Spinal cord (tissue), 10 donors: ENCODE measurements around the gene SAAL1. TPM values are rescaled to one million over a fixed set of nuclear protein-coding genes. Genes with fewer than 3 reads are reported as not detected.
"Not testable (repeated sequence)": the region's sequence is repeated elsewhere in the genome, so short reads cannot be mapped to it uniquely, and the experiment has no call there.

Experiments used
- DNase-seq, 6 donors: peaks; one replicate each; pipeline versions ENCODE4 v3.0.0 to v3.0.0-alpha.2; 2013 to 2015; ENCODE audit warnings: low spot score in 6 of 6, low read depth in 4 of 6
- H3K27ac ChIP-seq: one replicate; pipeline ENCODE4 v1.5.1; 2013; ENCODE audit warnings: low read depth, low read length, control low read depth
- H3K27me3 ChIP-seq: one replicate; pipeline ENCODE4 v1.6.1; 2013; ENCODE audit warnings: low read length; ENCODE audit not compliant: control insufficient read depth, insufficient read depth
- H3K36me3 ChIP-seq: one replicate; pipeline ENCODE4 v1.6.1; 2013; ENCODE audit warnings: low read length; ENCODE audit not compliant: control insufficient read depth, insufficient read depth
- H3K4me1 ChIP-seq: one replicate; pipeline ENCODE4 v1.6.1; 2013; ENCODE audit warnings: low read length; ENCODE audit not compliant: control insufficient read depth, insufficient read depth
- H3K4me3 ChIP-seq: one replicate; pipeline ENCODE4 v1.5.1; 2013; ENCODE audit warnings: low read depth, low read length, control low read depth
- H3K9me3 ChIP-seq: one replicate; pipeline ENCODE4 v1.6.1; 2013; ENCODE audit warnings: low read length; ENCODE audit not compliant: control insufficient read depth, insufficient read depth
- WGBS: methylation state at CpG from one replicate; pipeline ENCODE4 v1.1.5; 2013; ENCODE audit warnings: missing lambda C conversion rate; ENCODE audit not compliant: insufficient coverage; 5-methylcytosine and 5-hydroxymethylcytosine counted together
- polyA plus RNA-seq, 2 donors: library from polyadenylated mRNA; unstranded; fragments of 120-200 nt; gene quantifications; one replicate each; pipeline ENCODE4 v1.2.1, GENCODE V29; 2013; ENCODE audit not compliant: insufficient read length in 2 of 2
- total RNA-seq, 2 donors: library from RNA; depleted of rRNA in 1 of 2; stranded (reverse); fragments of 120-200 nt in 1 of 2; fragments of >200 nt in 1 of 2; gene quantifications; one replicate each; pipeline versions ENCODE4 v1.2.3 to v1.2.4, GENCODE V29; 2013 to 2014
- donor health status: healthy.

The SAAL1 gene
- total and polyA plus RNA-seq, 4 donors: 16.6 to 30.5 (median 22.8) TPM

- 93% methylated on average over 2 of the region's 4 CpGs for WGBS
- H3K27me3 ChIP-seq, H3K4me3 ChIP-seq, H3K9me3 ChIP-seq, H3K4me1 ChIP-seq, H3K36me3 ChIP-seq, H3K27ac ChIP-seq, DNase-seq: not testable (repeated sequence)
Observed at GRCh38 chr11:18131115-18131514, 25.2 kb upstream of the SAAL1 start.

GRCh38 chr11:18121331-18121828 is 15.5 kb upstream of the SAAL1 start:
- 70% methylated on average over 14 of the region's 20 CpGs for WGBS
- not testable (repeated sequence) for H3K36me3 ChIP-seq

DNA sequence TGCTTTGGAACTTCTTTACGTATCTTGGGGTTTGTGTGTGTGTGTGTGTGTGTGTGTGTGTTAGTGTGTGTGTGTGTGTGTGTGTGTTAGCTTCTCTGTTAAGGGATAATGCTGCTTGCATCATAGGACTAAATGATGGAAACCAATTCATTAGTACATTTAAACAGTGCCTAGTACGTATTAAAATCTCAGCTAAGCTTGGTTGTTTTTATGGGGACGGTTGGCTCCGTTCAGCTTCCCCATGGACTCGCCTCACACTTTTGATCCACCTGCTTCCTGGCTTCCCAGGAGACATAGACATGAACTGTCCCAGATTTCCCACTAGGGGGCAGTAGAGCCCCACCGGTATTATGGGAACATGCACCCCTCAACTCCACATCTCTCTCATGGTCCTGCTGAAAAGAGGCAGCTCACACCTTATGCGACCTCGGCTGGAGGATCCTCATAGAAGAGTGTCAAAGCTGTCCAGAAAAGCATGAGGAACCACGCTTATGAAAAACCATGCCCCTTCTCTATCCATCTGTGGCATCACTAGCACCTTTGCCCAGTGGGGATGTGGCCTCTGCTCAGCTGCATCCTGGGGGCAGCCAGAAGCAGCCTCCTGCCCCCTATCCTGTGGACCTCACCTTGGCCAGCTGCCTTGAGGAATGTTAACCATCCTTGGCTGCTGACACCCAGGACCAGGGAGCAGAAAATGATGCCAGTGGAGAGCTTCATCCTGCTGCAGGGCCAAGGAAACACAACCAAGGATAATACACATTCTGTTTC is 9.7 kb upstream of the SAAL1 start:
- 3% methylated on average over 8 of the region's 9 CpGs for WGBS
- Histone ChIP-seq H3K36me3 (no peaks in the 10 kb centered on the region), H3K9me3 (no peaks in the 10 kb centered on the region), H3K4me3 (no peak overlapping the region), H3K27me3 (peaks cover 13% of the 10 kb centered on the region), H3K27ac (no peak overlapping the region), H3K4me1 (no peaks in the 10 kb centered on the region)
- peak; percentile 12 to 90 (median 46) for DNase-seq

More at GRCh38 chr11:18121331-18121828, 15.5 kb upstream of the SAAL1 start:
- not testable (repeated sequence) for H3K27me3 ChIP-seq, DNase-seq, H3K9me3 ChIP-seq, H3K27ac ChIP-seq, H3K4me3 ChIP-seq, H3K4me1 ChIP-seq

DNA sequence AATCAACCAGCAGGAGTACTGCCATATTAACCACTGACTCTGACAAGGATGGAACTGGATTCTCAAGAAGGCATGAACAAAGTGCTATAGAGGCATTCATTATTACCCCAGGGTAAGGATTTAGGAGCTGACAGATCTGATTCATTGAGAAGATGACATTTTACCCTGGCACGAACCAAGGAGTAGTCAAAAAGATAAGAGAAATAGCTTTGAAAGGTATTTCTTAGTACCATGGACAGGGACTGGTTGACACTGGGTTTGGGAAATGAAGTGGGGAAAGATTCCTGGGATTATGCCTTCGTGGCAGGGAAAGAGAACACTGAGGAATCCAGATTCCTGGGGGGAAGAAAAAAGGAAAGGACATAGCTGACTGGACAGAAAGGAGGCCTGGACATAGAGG is 5.1 kb upstream of the SAAL1 start:
- peaks cover 15% of the 10 kb centered on the region for H3K27me3 ChIP-seq
- 18% methylated on average over 2 of the region's 2 CpGs for WGBS
- H3K36me3 ChIP-seq: no peaks in the 10 kb centered on the region
- H3K4me3 ChIP-seq: no peak overlapping the region
- H3K4me1 ChIP-seq: no peaks in the 10 kb centered on the region
- DNase-seq: no peak
- no peak overlapping the region for H3K27ac ChIP-seq
- no peaks in the 10 kb centered on the region for H3K9me3 ChIP-seq

DNA sequence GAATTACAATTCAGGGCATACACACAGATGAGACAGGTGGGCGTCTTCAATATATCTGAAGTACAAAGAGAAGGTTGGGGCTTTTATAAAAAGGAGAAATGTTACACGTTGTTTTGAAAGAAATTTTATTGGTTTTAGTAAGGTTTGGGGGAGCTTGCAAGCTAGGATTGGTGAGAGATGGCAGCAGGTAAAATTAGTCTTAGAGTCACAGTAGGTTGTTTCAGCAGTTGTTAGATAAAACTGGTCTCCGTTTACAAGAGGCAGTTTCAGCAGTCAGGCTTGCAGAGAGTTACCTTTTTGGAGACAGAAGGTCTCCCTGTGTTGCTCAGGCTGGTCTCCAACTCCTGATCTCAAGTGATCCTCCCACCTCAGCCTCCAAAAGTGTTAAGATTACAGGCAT is 2.4 kb upstream of the SAAL1 start:
- Histone ChIP-seq H3K4me1 (peaks cover 5% of the 10 kb centered on the region), H3K27me3 (peaks cover 10% of the 10 kb centered on the region), H3K9me3 (no peaks in the 10 kb centered on the region), H3K27ac (no peak overlapping the region), H3K36me3 (peaks cover 3% of the 10 kb centered on the region), H3K4me3 (no peak overlapping the region)
- no peak for DNase-seq
- 64% methylated on average over 2 of the region's 3 CpGs for WGBS

DNA sequence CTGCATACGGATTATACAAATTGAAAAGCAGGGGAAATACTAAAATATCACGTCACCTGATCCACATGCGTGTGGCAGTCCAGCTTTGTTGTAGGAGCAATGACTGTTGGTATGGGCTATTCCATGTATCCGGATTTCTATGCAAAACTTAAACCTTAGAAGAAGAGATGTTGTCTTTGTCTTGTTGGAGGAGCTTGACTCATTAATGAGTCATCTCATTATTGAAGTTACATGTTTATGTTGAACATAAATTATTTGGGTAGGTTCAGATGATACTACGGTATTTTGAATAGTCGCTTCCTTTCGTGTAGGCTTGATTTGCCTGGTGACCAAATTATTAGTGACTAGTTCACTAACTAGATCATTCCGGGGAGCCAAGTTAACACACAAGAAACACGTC is 806 bp upstream of the SAAL1 start:
- Histone ChIP-seq H3K27ac (no peak overlapping the region), H3K4me3 (no peak overlapping the region), H3K36me3 (peaks cover 12% of the 10 kb centered on the region), H3K9me3 (no peaks in the 10 kb centered on the region), H3K4me1 (peaks cover 5% of the 10 kb centered on the region), H3K27me3 (peaks cover 2% of the 10 kb centered on the region)
- WGBS: 100% methylated on average over 6 of the region's 9 CpGs
- no peak for DNase-seq

- no peaks in the 10 kb centered on the region for H3K27me3 ChIP-seq
- WGBS: 15% methylated on average over 10 of the region's 29 CpGs
- H3K4me1 ChIP-seq: peaks cover 5% of the 10 kb centered on the region
- H3K4me3 ChIP-seq: peak overlapping the region; percentile 68
- DNase-seq: no peak
- no peak overlapping the region for H3K27ac ChIP-seq
- no peaks in the 10 kb centered on the region for H3K9me3 ChIP-seq
- peaks cover 17% of the 10 kb centered on the region for H3K36me3 ChIP-seq
Observed at GRCh38 chr11:18105086-18105801, 638 bp downstream of the SAAL1 start.

DNA sequence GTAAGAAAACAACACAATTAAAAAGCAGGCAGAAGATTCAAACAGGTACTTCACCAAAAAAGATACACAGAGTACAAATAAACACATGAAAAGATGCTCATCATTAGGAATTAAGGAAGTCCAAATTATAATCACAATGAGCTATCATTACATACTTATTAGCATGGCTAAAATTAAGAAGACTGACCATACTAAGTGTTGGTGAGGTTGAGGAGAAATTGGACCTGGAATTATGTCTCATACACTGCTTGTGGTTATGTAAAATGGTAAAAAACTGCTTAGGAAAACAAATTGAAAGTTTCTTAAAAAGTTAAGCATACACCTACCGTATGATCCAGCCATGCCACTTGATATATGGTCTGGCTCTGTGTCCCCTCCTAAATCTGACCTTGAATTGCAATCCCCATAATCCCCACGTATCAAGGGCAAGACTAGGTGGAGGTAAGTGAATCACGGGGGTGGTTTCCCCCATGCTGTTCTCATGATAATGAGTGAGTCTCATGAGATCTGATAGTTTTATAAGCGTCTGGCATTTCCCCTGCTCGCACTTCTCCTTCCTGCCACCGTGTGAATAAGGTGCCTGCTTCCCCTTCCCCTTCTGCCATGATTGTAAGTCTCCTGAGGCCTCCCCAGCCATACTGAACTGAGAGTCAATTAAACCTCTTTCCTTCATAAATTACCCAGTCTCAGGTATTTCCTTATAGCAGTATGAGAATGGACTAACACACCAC is 4.8 kb downstream of the SAAL1 start:
- no peak overlapping the region for H3K4me3 ChIP-seq
- H3K36me3 ChIP-seq: peaks cover 25% of the 10 kb centered on the region
- H3K27ac ChIP-seq: no peak overlapping the region
- no peak for DNase-seq
- no peaks in the 10 kb centered on the region for H3K27me3 ChIP-seq
- no peaks in the 10 kb centered on the region for H3K9me3 ChIP-seq
- H3K4me1 ChIP-seq: peaks cover 5% of the 10 kb centered on the region
- WGBS: 73% methylated on average over 3 of the region's 6 CpGs

GRCh38 chr11:18093959-18094358 is 11.9 kb downstream of the SAAL1 start:
- DNase-seq: no peak
- Histone ChIP-seq H3K36me3 (peaks cover 21% of the 10 kb centered on the region), H3K4me1 (no peaks in the 10 kb centered on the region), H3K9me3 (no peaks in the 10 kb centered on the region), H3K27me3 (no peaks in the 10 kb centered on the region), H3K4me3 (no peak overlapping the region), H3K27ac (no peak overlapping the region)
